GM19372 (cell line): ENCODE results near the gene NUP62.
"Not testable (repeated sequence)": the region's sequence is repeated elsewhere in the genome, so short reads cannot be mapped to it uniquely, and the experiment has no call there.

ENCODE experiments used
- ATAC-seq: cut with Tn5 transposase; IDR thresholded peaks from one replicate; pipeline ENCODE4 v1.9.1; 2021; ENCODE audit warnings: mild to moderate bottlenecking, low read depth, moderate library complexity; ENCODE audit not compliant: unreplicated experiment

Gene NUP62

DNA sequence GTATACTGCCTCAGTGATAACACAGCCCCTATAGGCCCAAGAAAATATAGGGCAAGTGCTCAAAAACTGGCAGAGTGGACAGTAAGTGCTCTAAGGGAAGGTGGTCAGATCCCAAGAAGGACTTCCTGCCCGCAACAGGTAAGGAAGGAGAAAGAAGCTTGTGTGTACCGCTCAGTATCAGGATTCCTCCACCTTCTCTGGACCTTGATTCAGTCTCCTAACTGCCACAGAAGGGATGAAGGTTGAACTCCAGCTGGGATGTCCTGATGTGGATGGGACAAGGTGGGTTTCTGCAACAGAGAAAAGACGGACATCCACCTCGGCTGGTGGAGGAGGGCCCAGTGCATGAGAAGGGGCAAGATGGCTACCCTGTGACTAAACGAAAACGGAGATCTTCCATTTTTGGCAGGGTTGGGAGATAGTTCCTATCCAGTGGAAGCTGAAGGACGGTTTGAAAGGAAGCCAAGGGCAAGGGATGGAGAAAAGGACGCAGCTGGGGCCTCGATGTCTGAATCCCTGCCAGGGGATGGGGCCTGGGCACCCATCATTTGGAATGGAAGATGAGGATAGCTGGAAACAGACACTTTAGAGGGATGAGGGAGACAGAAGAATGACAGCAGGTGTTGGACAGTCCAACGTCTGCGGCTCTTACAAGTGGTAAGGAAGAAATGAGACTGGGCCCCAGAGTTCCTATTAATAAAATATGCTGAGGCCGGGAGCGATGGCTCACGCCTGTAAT lies 1.6 kb downstream of the NUP62 start:
- no peak for ATAC-seq

DNA sequence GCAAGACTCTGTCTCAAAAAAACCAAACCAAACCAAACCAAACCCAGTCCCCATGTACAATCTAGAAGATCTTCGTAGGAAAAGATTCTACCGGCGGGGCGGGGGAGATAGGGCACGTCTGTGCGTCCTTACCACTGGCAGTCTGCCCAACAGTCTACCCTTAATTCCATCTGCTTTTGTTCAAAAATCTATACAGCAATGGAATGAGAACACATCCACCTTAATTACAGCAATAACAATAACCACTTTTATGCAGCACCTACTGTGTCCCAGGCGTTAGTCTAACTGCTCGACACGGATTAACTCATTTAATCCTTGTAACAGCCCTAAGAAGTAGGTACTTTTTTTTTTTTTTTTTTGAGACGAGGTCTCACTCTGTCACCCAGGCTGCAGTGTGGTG lies 2.8 kb downstream of the NUP62 start:
- ATAC-seq, result no peak

DNA sequence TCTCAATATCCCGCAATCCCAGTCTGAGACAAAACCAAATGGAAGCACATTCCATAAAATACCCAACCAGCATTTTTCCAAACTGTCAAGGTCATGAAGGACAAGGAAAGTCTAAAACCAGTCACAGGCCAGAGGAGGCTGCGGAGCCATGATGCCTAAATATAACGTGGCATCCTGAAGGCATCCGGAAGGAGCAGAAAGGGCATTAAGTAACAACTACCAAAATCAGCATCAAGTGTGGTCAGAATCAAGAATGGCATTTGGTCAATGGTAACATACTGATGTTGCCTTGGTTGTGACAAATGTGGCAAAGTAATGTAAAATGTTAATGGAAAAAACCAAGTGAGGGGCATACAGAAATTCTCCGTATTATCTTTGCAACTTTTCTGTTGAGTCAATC lies 3.8 kb downstream of the NUP62 start:
- no peak for ATAC-seq

DNA sequence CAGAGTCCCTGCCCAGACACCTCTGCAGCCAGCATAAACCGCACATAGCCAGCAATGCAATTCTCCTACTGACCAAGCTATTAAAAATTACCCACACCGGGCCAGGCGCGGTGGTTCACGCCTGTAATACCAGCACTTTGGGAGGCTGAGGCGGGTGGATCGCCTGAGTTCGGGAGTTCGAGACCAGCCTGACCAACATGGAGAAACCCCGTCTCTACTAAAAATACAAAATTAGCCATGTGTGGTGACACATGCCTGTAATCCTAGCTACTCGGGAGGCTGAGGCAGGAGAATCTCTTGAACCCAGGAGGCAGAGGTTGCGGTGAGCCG lies 4.5 kb downstream of the NUP62 start:
- not testable (repeated sequence) for ATAC-seq

DNA sequence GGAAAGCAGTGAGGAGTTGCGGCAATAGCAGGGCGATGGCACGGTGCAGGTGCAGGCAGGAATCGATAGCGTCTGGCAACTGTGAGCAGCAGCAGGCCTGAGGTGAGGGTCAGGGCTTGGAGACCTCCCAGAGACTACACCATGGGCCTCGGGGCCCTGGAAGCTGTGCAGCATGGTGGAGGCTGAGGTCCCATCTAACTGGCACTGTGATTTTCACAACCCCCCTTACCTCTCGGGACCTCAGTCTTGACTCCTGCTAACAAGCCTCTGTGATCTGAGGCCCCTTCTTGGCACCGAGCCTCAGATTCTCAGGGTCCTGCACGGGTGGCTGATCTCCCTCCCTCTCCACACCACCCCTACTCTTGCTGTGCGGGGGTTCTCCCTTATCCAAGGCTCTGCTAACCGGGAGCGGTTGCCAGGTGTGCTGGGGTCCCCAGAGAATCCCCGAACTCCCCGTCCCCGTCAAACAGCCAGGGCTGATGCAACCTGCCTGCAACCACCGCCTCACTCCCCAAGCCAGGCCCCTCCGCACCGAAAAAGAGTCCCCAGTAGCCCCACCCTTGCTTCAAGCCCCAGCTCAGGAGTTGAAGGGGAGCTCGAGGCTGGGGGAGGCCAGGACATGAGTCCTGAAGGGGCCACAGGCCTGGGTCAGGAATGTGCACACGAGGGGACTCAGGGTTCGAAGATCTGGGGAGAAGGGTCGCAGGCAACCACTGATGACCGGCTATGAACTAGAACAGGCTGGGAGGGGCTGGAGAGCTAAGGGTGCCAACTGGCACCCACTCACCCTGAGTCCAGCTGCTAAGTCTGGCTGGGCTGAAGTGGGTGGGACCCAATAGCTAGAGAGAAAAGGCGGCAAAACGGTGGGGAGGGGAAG lies 5.1 kb downstream of the NUP62 start:
- no peak for ATAC-seq

DNA sequence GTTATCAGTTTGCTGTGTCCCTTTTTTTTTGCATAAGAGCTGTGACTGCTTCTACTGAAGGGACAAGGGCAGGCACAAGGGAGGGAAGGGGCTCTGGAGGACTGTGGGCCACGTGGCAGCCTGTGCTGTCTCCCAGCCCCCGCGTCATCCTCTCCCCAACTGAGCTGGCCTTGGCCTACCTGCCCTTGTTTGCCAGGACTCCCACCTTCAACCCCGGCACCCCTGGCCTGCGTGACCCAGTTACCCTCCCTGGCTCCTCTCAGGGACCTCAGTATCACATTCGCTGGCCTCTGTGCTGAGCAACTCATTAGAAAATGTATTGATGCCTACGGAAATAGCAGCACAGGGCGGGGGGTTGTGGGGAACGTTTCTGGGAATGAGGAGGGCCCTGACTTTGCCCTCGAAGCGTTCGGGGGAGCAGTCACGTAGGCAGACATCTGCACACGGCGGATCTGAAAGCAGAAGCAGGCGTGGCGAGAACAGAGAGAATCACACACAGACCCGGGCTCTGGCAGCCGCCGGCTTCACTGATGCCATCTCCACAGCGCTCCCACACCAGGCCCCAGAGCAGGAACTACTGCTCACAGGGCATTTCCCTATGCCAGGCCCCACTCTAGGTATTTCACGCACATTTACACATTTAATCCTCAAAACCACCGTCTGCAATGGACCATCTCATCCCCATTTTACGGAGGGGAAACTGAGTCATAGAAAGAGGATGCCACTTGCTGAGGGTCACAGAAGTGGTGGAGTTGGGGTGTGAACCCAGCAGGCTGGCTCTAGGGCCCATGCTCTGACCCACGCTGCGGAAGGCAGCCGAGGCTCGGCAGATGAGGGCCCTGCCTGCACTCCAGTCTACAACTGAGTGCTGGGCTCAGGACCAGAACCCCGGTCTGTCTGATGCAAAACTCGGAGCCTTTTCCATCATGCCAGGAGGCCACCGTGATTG lies 6.0 kb downstream of the NUP62 start:
- ATAC-seq, result no peak

DNA sequence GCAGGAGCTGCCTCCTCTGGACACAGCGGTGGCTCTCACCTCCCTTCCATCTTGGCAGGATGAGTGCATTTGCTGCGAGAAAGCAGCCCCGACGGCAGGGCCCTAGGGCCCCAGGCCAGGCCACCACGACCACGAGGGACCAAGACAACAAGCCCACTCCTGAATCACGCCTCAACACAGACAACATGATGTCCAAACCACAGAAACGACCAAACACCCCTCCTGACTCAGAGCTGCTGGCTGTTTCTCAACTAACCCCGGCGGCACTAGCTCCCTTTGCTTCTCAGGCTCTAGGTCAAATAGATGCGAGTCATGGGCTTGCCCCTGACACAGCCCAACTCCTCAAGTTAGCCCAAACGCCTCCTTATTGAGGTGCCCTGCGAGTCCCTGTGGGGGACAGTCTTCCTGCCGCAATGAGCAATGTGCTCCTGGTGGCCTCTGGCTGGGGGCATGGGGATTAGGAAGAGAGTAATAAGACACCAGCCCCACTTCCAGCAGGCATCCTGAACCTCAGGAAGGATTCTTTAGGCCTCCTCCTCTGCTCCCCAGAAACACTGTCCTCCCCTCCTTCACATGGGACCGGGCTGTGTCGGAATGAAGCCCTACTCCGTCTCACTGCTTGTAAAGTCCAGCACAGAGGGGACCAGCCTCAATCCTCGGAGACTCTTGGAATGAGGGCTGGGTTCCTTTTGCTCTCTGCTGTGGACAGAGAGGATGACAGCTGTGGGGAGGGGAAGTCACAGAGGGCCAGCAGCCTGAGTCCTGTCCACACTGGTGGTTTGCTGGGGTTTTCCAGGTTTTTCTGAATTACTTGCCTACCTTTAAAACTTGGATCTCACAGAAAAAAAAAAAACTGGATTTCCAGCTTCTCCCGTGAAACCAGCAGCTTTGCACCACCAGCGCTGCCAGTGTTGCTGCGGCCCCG lies 7.2 kb downstream of the NUP62 start:
- no peak for ATAC-seq

DNA sequence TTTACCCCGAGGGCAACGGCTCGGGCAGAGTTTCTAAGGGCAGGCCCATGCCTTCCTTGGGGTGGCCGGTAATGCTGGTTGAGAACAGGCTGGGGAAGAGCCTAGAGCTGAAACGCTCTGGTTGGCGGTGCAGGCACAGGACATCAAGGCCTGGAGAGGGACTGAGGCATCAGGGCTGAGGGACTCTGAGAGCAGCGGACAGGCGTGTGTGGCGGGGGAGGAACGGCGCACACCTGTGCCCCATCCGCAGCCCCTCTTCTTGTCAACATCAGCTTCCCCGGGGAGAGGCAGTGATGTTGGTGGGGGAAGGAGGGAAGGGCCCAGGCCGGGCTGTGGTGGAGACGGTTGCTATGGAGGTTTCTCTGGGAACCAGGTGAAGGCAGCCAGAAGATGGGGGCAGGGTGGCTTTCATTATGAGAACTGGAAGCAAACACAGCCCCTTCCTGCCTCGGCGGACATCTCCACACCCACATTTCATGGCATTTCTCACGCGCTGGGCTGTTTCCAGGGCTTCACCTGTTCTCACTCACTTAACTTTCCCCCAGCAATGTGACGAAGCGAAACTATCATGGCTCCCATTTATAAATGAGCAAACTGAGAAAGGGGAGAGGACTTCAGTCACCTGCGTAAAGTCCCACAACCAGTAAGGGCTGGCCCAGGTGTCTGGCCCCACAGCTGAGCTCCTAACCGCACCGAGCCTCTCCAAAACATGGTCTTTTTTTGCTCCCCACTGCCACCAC lies 8.5 kb downstream of the NUP62 start:
- ATAC-seq, result no peak

DNA sequence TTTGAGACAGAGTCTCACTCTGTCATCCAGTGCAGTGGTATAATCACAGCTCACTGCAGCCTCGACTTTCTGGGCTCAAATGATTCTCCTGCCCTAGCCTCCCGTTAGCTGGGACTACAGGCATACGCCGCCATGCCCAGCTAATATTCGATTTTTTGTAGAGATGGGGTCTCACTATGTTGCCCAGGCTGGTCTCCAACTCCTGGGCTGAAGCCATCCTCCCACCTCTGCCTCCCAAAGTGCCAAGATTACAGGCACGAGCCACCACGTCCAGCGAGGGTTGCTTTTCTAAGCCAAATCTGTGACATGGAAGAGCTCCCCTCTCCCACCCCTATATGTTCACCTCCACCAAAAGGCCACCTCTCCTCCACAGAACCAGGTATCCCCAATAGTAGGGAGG lies 11.2 kb downstream of the NUP62 start:
- no peak for ATAC-seq

DNA sequence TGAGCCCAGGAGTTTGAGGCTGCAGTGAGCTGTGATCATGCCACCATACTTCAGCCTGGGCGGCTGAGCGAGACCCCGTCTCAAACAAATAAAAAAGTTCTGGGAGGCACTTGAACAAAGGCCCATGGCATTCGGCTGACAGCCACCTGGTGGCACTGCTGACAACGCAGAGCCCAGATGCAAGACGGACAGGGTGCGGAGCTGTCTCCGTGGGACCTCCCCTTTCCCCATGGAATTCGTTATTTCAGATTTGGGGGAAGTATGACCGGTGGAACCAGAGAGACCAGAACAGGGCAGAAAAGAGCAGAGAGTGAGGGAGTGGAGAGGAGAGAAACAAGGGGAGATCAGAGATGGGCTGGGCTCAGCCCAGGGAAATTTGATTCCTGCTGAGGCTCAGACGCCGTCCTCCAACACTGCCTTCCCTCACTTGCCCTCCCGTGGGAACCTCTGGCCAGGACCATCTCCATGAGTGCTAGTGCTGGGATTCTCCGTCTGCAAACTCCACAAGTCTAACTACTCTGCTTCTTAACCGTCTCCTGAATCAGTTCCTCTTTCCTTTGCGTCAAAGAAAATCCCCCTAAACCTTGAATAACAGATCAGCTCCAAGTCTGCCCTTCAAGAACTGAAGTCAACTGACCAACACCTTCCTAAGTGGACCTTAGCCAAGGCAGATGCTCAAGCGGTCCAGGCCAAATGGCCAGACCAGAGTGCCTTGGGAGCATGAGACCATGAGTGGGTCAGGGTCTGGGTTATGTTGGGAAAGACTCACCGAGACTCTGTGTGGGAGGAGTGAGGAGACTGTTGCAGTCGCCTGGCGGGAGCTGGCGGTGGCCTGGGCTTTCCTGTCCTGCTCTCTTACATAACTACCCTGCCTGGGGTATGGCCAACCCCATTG lies 12.2 kb downstream of the NUP62 start:
- ATAC-seq, result no peak

DNA sequence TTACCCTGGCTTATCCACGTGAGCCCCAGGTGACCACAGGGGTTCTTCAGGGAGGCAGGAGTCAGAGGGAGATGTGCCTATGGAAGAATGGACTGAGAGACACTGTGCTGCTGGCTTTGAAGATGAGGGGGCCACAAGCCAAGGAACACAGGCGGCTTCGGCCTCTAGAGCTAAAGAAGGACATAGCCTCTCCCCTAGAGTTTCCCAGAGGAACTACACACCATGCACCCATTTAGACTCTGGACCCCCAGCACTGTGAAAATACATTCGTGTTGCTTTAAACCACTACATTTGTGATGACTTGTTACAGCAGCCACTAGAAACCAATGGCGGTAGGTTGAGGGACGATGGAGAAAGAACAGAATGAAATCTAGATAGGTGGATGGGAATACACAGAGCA lies 14.0 kb downstream of the NUP62 start:
- ATAC-seq, result no peak

DNA sequence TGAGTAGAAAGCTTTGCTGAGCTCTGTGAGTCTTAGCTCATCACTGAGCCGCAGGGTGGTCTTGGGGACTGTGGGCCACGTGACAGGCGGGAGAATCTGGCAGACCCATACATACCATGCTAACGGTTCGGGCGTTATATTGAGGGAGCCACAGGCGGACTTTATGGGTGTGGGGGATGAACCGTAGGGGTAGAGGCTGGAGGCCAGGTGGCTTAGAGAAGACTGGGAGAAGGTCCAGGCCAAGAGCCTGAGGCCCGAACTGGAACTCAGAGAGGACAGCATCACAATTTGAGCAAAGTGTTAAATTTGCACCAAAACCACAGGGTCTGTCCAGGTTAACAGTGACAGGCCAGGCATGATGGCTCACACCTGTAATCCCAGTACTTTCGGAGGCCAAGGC lies 15.6 kb downstream of the NUP62 start:
- ATAC-seq, result no peak

DNA sequence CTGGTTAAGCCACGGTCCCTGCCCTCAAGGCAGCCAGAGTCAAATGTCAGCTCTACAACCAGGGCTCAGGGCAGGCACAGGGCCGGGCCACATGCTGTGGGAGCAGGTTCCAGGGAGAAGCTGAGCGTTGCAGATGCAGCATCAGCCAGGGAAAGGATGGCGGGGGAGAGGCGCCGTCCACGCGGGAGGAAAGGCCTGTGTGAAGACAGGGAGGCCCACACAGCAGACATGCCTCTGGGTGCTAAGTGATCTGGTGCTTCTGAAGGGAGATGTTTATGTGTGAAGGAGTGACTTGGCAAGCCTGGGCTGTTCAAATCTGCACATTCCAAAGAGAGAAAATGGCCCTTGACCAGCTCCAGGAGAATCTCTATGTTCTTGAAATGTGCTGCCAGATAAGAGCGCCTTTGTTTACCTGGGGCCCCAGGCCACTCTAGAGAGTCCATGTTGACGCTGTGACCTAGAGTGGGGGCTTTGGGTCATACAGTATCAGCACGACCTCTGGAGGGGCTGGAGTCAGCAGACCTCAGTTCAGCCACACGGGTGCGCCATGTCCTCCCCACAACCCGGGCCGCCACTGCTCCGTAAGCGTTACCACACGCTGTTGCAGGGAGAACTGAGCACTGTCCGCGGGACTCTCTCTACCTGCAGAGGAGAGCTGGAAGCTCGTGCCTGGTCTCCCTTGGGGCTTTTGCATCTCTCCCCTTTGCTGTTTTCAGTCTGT lies 16.2 kb downstream of the NUP62 start:
- no peak for ATAC-seq

DNA sequence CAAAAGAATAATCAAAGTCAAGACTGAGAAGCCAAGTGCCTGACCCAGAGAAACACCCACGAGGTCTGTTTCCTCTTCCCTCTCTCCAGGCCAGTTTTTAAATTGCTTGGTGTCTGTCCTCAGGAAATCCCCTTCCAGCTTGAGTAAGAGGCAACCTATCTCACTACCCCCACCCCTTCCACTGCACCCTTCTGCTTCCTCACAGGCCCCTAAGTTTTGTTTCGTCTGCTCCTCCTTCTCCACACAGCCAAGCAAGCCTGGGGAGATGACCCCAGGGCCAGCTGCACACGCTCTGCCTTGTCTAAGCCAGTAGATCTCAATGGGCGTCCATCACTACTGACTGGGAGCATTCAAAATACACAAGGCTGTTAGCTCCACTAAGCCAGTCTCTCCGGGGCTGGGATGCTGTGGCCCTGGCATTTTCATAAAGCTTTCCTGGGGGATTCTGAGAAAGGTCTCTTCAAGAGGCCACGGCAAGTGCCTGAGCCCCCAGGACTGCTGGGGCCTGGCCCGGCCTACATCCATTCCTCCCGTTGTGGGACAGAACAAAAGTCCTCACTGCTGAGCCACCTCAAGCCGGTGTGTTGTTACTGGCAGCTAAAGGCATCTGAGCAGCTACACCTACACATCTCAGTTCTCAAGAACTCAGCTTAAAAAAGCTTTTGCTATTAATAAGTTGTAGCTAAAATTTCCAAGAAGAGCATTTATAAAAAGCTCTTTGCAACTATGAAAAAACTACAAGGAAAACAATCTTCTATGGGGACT lies 17.7 kb downstream of the NUP62 start:
- no peak for ATAC-seq

DNA sequence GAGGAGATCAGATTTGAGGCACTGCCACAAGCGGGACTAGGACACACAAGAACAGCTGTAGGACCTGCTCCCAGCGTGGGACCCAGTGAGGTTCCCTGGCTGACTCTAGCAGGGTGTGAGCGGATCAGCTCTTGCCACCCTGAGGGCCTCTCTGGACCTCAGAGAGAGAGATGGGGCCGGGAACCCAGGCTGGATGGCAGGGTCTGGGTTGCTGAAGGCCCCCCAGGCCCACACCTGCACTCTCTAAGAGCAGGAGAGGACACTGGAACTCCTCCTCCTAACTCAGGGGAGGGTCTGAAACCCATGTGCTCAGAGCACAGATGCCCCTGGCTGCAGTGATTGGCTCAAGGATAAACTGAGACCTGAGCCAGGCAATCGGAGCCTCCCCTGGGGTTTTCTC lies 19.1 kb downstream of the NUP62 start:
- ATAC-seq, result no peak

DNA sequence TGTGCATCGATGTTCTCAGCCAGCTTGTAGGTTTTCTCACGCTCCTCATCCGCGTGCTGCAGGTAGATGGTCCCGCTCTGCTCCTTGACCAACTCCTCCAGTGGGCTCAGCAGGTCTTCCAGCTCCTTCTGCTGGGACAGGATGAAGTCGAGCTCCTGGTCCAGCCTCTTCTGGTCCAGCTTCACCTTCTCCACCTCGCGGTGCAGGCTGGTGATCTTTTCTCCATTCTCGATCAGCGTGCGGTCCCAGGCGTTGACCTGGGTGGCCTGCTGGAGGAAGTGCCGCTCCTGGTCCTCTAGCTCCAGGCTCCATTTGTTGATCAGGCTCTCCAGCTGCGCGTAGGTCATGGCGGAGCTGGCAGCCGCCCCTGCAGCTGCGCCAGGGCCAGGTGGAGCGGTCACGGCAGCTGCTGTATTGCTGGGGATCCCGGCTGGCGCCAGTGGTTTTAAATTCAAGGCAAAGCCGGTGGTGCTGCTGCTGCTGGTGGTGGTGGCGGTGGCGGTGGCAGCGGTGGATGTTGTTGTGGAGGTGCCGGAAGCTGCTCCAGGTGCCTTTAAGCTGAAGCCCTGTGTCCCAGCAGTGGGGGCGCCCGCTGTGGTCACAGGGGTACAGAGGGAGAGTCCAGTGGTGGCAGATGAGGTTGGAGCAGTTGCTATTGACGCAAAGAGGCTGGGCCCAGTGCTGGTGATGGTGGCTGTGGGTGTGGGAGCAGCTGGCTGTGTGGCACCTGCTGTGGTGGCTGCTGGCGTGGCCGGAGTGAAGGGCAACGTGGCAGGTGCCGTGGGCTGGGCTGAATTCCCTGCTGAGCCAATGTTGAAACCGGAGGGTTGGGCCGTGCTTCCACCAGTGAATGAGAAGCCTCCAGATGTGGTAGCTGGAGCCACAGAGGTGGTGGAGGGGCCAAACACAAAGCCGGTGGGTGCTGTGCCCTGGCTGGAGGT lies 20.6 kb downstream of the NUP62 start:
- ATAC-seq, result no peak
